ENCODE measurements around the gene PPM1J.

Gene PPM1J

DNA sequence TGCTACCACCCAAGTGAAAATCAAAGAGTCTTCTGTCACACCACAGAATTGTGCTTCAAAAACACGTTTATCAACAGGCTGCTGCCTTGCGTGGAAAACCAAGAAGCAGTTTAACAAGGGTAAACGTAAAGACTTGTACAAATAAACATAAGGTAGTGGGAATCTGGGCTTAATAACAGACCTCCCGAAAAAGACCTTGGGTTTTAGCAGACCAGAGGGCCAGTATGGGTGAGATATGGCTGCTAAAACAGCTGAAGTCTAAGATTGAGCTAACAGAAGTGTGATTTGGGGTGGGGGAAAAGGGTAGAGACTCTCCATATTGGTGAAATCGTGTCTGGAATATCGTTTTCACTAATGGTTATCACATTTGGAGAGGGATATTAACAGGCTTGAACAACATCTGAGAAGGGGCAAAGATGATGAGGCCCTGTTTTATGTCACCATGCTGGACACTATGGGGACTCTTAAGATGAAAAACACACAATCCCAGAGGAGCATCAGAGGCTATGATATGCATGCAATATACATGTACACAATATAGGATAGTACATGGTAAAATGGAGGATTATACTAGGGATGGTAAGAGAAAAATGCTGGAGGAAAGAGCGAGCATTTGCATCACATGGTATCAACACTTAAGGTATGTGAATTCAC, 39.3 kb downstream of the PPM1J start:
- in situ Hi-C loops (cut with HindIII; ENCODE audit: low sequenced_read_pairs), result no loop called here
- no peak for DNase-seq (ENCODE audit: low read depth, low spot score)
- H3K4me3 ChIP-seq (ENCODE audit: low read depth, low read length), result peak overlapping the region; percentile 79
- TF ChIP-seq, protein P1, sequence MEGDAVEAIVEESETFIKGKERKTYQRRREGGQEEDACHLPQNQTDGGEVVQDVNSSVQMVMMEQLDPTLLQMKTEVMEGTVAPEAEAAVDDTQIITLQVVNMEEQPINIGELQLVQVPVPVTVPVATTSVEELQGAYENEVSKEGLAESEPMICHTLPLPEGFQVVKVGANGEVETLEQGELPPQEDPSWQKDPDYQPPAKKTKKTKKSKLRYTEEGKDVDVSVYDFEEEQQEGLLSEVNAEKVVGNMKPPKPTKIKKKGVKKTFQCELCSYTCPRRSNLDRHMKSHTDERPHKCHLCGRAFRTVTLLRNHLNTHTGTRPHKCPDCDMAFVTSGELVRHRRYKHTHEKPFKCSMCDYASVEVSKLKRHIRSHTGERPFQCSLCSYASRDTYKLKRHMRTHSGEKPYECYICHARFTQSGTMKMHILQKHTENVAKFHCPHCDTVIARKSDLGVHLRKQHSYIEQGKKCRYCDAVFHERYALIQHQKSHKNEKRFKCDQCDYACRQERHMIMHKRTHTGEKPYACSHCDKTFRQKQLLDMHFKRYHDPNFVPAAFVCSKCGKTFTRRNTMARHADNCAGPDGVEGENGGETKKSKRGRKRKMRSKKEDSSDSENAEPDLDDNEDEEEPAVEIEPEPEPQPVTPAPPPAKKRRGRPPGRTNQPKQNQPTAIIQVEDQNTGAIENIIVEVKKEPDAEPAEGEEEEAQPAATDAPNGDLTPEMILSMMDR (IDR thresholded peaks at IDR 0.05; ENCODE audit: low read depth, low read length), result no peak

DNA sequence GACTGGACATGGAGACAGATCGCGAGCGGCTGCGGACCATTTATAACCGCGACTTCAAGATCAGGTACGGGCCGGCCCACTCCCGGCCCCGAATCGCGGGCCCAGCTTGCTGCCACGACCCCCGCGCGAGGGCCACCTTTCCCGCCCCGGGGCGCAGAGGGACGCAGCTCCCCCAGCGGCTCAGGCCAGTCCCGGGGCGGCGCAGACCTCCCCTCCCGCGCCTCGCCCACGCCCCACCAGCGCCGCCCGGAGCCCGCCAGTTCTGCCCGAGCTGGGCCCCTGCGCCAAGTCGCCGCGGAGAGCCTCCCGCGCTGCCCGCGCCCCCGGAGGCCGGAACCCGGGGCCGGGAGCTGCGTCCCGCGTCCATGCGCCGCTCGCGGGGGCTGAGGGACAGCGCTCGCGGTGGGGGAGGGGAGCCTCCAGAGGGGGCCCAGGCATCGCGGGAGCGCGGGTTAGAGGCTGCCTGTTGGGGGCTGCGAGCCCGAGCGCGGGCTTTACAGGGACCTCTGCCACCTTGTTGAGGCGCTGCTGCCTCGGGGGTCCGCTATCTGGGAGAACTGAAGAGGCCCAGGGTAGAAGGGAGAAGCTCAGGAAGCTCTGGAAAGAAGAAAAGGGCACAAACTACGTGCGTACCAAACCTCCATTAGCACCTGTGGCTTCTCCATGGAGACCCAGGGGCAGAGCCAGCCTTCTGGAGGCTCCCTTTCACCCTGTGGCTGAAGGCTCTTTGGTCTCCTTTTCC, 40.0 kb downstream of the PPM1J start:
- H3K4me3 ChIP-seq (ENCODE audit: low read depth, low read length), result peak overlapping the region; percentile 79
- TF ChIP-seq, protein P1 (IDR thresholded peaks at IDR 0.05; ENCODE audit: low read depth, low read length), result no peak
- in situ Hi-C loops (cut with HindIII; ENCODE audit: low sequenced_read_pairs), result no loop called here
- DNase-seq (ENCODE audit: low read depth, low spot score), result peak; percentile 18

DNA sequence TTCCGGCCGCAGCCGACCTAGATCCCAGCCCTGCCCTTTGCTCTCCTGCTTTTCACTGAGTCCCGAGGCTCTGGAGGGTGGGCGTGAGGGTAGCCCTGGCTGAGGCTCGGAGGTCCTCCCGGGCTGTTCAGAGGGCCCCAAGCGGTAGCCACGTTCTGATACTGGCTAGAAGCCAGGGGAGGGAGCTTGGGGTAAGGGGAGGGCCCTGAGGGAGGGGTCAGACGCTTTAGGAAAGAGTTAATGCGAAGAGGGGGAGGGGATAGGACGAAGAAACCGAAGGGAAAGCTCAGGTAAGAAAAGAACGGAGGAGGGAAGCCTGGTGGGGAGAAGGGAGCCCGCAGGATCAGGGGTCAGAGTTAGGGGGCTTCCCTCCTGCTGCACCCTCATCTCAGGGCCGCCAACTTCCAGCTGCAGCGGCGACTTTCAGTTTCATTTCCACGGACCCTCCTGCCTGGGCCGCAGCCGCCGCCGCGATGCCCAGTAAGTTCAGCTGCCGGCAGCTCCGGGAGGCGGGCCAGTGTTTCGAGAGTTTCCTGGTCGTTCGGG, 40.6 kb downstream of the PPM1J start, which contains the start of gene MOV10:
TSS of gene MOV10 (plus strand) at position 220 of the 546 bp plus-strand sequence. CDS start at position 474, 254 bp downstream.
- peak; percentile 75 for DNase-seq (ENCODE audit: low read depth, low spot score)
- in situ Hi-C loops (cut with HindIII; ENCODE audit: low sequenced_read_pairs), result no loop called here
- TF ChIP-seq, protein P1 (IDR thresholded peaks at IDR 0.05; ENCODE audit: low read depth, low read length), result no peak
- H3K4me3 ChIP-seq (ENCODE audit: low read depth, low read length), result peak within 1 kb of the TSS; percentile 79

DNA sequence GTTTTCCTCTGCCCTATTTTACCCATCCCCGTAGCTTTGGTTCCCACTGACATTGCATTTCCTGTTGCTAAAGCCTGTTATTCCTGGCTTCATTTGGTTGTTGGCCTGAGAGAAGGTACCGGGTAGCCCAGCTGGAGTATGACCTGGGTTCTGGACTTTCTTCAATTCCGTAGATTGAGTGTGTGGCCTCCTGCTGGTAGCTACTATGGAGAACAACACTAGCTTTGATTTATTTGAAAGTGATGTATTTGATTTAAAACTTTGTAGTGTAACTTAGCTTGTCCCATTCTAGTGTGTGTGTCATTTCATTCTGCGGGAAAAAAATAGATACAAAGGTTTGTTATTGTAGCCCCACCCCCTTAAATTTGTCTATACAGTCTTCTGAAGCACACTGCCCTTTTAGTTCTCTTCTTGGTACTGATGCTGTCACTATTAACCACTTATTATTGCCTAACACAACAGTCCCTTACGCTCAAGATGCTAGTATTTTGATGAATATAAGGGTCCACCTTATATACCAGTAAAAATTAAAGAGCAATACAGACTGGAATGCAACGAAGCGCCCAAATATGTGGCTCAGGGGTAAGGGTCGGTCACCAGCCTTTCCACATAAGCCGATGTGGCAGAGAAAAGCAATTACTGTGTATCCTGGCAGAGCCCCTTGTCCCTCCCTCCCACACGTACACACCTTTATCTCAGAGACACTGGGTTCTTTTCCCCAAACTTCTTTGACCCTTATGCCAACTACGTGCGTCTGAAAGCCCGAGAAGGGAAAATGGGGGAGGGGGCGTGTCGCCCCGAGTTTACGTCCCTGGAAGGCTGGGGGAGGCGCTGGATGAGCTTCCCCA, 41.3 kb downstream of the PPM1J start:
- DNase-seq (ENCODE audit: low read depth, low spot score), result peak; percentile 73
- H3K4me3 ChIP-seq (ENCODE audit: low read depth, low read length), result peak overlapping the region; percentile 79
- in situ Hi-C loops (cut with HindIII; ENCODE audit: low sequenced_read_pairs), result no loop called here
- TF ChIP-seq, protein P1 (IDR thresholded peaks at IDR 0.05; ENCODE audit: low read depth, low read length), result peak; percentile 49

DNA sequence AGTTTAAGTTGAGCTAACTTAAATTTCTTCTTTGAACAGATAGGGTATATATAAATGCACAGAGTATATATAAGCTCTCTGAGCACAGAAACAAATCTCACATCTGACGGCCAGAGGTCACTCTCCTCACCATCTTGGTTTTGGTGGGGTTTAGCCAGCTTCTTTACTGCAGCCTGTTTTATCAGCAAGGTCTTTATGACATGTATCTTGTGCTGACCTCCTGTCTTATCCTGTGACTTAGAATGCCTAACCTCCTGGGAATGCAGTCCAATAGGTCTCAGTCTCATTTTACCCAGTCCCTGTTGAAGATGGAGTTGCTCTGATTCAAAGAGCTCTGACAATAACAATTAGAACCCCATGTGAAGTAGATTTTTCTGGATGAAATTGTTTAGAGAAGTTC, 42.3 kb downstream of the PPM1J start:
- H3K4me3 ChIP-seq (ENCODE audit: low read depth, low read length), result no peak overlapping the region
- no peak for DNase-seq (ENCODE audit: low read depth, low spot score)
- TF ChIP-seq, protein P1 (IDR thresholded peaks at IDR 0.05; ENCODE audit: low read depth, low read length), result no peak
- in situ Hi-C loops (cut with HindIII; ENCODE audit: low sequenced_read_pairs), result no loop called here

DNA sequence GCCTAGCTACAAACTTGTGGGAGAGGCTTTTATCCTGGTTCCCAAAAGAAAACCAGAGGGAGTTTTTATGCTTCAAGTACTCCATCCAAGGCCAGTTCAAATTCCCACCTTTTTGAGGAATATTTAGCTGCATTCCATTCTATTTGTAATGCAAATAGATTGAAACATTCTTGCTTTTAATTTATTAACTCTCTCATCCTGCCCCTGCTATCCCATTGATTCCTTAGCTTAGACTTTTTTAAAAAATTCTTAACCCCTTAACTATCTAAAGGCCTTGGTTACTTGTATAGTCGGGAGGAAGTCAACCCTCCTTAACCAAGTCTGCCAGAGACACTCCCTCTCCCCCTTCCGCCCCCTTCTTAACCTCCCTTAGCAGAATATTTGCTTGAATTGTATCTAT, 43.1 kb downstream of the PPM1J start:
- in situ Hi-C loops (cut with HindIII; ENCODE audit: low sequenced_read_pairs), result no loop called here
- no peak for DNase-seq (ENCODE audit: low read depth, low spot score)
- TF ChIP-seq, protein P1 (IDR thresholded peaks at IDR 0.05; ENCODE audit: low read depth, low read length), result no peak
- no peak overlapping the region for H3K4me3 ChIP-seq (ENCODE audit: low read depth, low read length)
